ENCODE results near the gene C19orf25.

C19orf25 gene

DNA sequence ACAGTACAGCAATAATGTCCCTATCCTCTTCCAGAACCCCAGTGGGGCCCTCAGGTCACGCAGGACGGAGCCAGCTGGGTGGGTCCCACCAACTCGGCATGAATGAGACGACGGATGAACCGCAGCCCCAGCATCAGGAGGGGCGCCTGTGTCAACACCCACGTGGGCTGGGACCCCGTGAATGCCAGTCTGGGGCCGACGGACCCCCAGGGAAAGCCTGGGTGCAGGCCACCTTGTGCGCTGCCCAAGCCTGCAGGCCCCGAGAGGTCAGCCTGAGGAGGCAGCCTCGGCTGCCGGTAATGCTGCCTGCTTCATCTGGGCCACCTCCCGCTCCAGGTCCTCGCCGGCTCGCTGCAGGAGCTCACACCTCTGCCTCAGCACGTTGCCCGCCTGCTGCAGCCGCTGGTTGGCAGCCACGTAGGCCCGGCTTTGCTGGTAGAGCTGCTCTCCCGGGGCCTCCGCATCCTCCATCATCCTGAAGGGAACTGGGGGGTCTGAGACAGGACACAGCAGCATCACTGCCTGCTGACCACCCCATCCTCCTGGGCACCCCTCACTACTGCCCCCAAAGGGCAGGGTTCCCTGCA lies 4.2 kb downstream of the C19orf25 start:
- no peak for DNase-seq

DNA sequence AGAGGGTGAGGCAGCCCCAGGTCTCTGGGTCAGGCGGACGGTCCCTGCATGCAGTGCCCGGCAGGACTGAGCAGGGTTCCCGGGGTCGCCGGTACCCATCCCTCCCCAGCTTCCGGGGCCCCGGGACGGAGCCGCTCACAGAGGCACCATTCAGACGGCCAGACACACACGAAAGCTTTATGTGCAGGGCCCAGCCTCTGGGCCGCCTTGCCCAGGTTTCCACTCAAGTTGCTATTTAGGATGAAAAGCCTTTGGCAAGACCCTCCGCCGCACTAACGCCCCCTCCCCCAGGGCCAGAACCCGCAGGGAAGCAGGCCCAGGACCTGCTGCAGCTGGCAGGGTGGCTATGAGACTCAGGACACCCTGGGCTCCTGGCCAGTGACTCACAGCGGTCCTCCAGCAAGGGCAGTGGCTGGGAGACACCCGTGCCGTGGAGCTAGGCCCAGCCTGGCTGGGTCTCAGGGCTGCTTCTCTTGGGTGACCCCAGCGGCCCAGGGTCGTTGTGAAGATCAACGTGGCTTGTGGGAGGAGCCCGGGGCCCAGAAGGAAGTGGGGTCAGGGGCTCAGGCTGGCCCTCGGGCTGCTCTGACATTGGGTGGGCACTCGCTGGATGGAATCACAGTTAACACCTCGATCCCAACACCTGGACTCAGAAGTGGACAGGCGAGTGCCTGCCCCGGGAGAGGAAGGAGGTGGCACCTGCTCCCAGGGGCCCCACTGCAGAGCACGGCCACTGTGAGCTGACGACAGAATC lies 4.8 kb downstream of the C19orf25 start:
- DNase-seq: no peak

DNA sequence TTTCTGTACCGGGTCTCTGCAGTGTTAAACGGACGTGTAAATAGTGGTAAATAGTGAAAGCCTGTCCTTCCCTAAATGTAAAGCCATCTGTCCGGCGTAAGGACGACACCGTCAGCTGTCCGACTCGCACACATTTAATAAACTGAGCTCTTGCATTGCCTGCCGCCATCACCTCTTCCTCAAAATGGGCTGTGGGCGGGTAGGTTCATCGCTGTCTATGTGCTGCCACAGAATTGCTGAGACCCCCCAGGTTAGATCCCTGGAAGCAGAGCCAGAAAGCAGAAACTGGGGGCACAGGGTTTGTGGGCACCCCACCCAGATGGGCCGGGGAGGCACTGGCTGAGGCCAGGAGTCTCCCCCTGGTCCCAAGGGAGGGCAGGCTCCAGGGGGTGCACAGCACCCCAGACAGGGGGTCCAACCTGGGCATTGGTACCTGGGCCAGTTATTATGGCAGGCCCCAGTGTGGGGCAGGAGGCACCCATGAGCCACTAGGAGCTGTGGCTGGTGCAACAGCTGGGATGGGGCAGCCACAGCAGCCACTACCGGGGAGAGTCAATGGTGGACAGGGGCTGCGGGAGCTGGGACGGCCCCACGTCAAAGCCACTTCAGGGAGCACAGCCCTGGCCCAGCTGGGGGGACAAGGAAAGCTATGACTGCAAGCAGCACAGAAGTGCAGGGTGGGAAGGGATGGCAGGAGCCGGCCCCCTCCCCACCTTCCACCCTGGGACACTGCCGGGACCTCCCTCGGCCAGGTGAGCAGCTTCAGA lies 5.7 kb downstream of the C19orf25 start:
- DNase-seq: no peak

DNA sequence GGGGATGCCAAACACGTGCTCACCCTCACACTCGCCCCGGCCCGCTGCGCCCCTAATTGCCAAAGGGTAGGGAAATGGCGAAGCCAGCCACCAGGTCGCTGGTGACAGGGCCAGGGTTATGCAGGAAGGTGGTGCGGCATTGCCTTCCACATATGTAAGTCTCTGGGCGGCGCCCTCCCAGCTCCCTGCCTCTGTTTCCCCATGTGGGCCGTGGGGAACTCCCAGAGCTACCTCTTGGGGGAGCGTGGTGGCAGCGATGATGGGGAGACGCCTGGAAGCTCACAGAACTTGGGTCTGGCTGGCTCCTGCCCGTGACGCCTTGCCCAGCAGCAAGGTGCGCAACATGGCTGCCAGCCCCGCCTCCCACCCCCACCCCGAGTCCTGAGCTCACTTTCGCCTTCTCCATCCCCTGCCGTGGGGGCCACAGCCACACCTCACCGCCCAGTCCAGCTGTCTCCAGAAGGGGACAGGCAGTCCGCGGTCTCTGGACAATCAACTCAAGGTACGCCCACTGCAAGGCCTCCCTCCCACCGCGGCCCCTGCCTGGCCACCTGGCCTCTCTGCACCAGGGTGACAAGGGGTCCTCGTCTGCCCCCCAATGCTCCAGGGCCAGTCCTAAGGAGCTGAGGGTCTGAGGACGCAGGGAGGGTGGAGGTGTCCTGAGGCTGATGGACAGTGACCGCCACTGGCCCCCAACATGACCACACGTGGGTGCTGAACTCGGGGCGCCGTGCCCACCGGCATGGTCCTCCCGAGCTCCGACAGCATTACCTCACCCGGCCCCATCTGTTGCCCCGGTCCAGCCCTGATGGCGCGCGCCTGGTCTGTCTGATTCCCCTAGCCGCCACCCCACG lies 6.6 kb downstream of the C19orf25 start:
- DNase-seq: no peak

DNA sequence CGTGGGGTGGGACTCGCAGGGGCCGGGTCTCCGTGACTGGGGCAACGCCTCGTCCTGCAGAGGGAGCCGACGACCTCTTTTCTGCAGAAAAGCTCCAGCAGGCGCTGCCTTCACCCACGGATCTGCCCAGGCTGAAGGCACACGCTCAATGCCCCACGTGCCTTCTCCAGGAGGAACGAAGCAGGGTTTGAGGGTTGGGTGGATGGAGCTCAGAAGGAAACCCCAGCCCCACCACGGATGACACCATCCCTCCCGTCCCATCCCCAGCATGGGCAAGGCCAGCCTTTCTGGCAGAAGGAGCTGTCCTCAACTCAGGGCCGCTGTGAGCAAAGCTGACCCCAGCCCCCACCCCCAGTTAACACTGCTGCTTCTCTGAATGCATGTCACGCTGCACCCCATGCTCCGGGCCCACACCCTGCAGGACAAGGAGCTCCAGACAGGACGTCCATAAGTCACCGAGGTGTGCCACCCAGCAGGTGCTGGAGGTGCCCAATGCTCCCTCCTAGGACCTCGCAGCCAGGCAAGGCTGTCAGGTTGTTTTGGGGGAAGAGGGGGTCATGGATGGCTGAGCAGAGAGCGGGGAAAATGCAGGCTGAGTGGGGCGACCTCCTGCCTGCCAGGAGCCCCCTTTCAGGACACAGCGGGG lies 7.4 kb downstream of the C19orf25 start:
- DNase-seq: no peak

DNA sequence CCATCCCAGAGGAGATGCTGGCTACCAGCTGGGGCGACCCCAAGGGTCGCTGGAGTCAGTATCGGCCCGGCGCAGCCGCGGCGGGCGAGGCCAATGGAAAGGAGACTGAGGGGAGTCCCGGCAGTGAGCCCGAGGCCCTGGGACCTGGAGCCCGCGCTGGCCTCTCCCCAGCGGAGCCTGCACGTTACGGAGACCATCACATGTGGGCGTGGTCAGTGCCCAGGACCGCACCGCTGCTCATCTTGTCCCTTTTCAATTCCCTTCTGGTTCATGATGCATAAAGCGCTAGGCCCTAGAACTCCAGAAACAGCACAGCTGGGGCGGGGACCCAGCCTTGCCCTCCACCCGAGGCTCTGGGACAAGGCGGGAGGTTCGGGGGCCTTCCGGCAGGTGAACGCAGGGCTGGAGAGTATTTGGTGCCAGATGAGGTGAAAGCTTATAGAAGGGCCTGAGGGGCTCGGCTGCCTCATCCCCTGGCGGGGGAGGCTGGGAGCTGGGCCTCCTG lies 8.0 kb downstream of the C19orf25 start:
- DNase-seq: no peak

DNA sequence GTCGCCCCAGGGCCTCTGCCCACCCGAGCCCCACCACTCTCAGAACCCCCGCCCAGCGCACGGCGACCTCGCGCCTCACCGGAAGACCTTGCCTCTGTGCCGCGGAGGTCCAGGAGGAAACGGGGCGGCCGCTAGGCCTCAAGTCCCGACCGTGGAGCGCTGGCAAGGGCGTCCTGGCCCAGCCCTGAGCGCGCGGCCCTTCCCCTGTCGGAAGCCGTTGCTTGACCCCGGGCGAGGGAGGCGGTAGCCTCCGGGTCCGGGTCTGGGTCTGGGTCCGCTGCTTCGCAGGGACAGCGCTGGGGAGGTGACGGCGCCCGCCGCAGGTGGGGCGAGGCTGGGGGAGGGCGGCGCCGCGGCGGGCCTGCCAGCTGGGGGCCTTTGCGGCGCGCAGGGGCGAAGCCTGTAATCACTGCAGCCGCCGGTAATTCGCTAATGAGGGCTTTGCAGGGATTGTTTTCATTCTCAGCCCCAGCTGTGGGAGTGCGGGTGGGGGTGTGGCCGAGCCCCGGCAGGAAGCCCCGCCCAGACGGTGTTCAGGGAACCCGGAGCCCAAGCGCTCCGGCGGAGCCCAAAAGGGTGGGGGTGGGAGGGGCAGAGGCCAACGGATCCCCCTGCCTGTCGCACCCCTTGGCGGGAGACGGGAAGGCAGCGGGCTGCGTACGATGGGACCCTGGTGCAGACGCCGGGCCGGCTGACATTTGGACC lies 8.6 kb downstream of the C19orf25 start:
- no peak for DNase-seq

DNA sequence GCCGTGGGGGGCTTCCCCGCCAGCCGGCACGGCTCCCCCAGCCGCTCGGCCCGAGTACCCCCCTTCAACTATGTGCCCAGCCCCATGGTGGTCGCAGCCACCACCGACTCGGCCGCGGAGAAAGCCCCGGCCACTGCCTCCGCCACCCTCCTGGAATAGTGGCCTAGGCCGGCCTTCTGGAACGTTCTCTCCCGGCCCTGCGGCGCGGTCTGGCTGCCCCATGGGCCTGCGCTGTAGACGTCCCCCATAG lies 9.0 kb downstream of the C19orf25 start:
- no peak for DNase-seq

DNA sequence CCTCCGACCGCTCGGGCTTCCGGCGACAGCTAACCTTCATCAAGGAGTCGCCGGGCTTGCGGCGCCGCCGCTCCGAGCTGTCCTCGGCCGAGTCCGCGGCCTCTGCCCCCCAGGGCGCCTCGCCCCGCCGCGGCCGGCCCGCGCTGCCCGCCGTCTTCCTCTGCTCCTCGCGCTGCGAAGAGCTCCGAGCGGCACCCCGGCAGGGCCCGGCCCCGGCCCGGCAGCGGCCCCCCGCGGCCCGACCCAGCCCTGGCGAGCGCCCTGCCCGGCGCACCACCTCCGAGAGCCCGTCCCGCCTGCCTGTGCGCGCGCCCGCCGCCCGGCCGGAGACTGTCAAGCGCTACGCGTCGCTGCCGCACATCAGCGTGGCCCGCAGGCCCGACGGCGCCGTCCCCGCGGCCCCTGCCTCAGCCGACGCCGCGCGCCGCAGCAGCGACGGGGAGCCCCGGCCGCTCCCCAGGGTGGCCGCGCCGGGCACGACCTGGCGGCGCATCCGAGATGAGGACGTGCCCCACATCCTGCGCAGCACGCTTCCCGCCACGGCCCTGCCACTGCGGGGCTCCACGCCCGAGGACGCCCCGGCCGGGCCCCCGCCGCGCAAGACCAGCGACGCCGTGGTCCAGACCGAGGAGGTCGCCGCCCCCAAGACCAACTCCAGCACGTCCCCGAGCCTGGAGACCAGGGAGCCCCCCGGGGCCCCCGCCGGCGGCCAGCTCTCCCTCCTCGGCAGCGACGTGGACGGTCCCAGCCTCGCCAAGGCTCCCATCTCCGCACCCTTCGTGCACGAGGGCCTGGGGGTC lies 9.6 kb downstream of the C19orf25 start:
- no peak for DNase-seq

DNA sequence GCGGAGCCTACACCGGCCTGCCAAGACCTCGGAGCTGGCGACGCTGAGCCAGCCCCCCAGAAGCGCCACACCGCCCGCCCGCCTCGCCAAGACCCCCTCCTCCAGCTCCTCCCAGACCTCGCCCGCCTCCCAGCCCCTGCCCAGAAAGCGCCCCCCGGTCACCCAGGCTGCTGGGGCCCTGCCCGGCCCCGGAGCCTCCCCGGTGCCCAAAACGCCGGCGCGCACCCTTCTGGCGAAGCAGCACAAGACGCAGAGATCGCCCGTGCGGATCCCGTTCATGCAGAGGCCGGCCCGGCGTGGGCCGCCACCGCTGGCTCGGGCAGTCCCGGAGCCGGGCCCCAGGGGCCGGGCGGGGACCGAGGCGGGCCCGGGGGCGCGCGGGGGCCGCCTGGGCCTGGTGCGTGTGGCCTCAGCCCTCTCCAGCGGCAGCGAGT lies 10.2 kb downstream of the C19orf25 start:
- DNase-seq: no peak

DNA sequence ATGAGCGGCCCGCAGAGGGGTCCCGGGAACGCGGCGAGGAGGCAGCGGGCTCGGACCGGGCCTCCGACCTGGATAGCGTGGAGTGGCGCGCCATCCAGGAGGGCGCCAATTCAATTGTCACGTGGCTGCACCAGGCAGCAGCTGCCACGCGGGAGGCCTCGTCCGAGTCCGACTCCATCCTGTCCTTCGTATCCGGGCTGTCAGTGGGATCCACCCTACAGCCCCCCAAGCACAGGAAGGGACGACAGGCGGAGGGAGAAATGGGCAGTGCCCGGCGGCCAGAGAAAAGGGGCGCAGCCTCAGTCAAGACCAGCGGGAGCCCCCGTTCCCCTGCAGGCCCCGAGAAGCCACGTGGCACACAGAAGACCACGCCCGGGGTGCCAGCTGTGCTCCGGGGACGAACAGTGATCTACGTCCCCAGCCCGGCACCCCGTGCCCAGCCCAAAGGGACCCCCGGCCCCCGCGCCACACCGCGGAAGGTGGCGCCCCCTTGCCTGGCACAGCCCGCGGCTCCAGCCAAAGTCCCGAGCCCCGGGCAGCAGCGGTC lies 10.7 kb downstream of the C19orf25 start:
- no peak for DNase-seq

DNA sequence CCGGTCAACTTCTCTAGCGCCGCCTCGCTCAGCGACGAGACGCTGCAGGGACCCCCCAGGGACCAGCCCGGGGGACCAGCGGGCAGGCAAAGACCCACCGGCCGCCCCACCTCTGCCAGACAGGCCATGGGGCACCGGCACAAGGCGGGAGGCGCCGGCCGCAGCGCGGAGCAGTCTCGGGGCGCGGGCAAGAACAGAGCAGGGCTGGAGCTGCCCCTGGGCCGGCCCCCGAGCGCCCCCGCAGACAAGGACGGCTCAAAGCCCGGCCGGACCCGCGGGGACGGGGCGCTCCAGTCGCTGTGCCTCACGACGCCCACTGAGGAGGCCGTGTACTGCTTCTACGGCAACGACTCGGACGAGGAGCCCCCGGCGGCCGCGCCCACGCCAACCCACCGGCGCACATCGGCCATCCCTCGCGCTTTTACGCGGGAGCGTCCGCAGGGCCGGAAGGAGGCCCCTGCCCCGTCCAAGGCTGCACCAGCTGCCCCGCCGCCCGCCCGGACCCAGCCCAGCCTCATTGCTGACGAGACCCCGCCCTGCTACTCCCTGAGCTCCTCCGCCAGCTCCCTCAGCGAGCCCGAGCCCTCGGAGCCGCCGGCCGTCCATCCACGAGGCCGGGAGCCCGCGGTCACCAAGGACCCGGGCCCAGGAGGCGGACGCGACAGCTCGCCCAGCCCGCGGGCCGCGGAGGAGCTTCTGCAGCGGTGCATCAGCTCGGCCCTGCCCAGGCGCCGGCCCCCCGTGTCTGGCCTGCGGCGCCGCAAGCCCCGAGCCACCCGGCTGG lies 11.3 kb downstream of the C19orf25 start:
- DNase-seq: no peak

DNA sequence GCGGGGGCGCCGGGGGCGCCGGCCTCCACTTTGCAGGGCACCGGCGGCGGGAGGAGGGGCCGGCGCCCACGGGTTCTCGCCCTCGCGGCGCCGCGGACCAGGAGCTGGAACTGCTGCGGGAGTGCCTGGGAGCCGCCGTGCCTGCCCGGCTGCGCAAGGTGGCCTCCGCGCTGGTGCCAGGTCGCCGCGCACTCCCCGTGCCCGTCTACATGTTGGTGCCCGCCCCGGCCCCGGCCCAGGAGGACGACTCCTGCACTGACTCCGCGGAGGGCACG lies 11.9 kb downstream of the C19orf25 start:
- no peak for DNase-seq

DNA sequence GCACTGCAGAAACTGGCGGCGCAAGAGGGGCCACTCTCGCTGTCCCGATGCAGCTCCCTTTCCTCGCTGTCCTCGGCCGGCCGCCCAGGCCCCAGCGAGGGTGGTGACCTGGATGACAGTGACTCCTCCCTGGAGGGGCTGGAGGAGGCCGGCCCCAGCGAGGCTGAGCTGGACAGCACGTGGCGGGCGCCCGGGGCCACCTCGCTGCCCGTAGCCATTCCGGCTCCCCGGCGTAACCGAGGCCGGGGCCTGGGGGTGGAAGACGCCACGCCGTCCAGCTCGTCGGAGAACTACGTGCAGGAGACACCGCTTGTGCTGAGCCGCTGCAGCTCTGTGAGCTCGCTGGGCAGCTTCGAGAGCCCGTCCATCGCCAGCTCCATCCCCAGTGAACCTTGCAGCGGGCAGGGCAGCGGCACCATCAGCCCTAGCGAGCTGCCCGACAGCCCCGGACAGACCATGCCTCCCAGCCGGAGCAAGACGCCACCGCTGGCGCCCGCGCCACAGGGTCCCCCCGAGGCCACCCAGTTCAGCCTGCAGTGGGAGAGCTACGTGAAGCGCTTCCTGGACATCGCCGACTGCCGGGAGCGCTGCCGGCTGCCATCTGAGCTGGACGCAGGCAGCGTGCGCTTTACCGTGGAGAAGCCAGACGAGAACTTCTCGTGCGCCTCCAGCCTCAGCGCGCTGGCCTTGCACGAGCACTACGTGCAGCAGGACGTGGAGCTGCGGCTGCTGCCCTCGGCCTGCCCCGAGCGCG lies 12.4 kb downstream of the C19orf25 start:
- DNase-seq: no peak

DNA sequence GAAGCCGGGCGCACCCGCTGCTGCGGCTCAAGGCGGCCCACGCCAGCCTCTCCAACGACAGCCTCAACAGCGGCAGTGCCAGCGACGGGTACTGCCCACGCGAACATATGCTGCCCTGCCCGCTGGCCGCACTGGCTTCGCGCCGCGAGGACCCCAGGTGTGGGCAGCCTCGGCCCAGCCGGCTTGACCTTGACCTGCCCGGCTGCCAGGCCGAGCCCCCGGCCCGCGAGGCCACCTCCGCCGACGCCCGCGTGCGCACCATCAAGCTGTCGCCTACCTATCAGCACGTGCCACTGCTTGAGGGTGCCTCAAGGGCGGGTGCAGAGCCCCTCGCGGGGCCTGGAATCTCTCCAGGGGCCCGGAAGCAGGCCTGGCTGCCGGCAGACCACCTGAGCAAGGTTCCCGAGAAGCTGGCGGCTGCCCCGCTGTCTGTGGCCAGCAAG lies 13.0 kb downstream of the C19orf25 start:
- DNase-seq: no peak

DNA sequence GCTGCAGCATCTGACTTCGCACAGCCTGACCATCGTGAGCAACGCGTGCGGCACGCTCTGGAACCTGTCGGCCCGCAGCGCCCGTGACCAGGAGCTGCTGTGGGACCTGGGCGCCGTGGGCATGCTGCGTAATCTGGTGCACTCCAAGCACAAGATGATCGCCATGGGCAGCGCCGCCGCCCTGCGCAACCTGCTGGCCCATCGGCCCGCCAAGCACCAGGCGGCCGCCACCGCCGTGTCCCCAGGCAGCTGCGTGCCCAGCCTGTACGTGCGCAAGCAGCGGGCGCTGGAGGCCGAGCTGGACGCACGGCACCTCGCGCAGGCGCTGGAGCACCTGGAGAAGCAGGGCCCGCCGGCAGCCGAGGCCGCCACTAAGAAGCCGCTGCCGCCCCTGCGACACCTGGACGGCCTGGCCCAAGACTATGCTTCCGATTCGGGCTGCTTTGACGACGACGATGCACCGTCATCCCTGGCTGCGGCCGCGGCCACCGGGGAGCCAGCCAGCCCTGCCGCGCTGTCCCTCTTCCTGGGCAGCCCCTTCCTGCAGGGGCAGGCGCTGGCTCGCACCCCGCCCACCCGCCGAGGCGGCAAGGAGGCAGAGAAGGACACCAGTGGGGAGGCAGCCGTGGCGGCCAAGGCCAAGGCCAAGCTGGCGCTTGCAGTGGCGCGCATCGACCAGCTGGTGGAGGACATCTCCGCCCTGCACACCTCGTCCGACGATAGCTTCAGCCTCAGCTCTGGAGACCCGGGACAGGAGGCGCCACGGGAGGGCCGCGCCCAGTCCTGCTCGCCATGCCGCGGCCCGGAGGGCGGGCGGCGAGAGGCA lies 13.6 kb downstream of the C19orf25 start:
- no peak for DNase-seq

DNA sequence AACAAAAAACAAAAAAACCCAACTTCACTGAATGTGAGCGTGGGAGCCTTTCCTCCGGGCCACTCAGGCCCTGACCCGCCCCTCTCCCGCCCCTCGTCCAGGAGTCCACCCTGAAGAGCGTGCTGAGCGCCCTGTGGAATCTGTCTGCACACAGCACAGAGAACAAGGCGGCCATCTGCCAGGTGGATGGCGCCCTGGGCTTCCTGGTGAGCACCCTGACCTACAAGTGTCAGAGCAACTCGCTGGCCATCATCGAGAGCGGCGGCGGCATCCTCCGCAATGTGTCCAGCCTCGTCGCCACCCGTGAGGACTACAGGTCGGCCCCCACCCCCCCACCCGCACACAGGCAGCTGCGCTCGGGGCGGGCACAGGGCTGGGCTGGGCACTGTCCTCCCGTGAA lies 17.2 kb downstream of the C19orf25 start:
- no peak for DNase-seq
